H9 (cell line): Measurements from ENCODE around the gene GPR176. TPM values are rescaled to one million over a fixed set of nuclear protein-coding genes. Genes with fewer than 3 reads are reported as not detected.

ENCODE experiments used
- DNase-seq: peaks from one replicate; pipeline ENCODE4 v3.0.0-alpha.2; 2017
- H2AFZ ChIP-seq: one replicate; pipeline ENCODE4 v1.6.1; 2013; ENCODE audit warnings: mild to moderate bottlenecking, low read length, control low read depth, moderate library complexity
- H2AK5ac ChIP-seq: 2 replicates; pipeline ENCODE4 v1.6.1; 2013; ENCODE audit warnings: low read length, control low read depth, mixed read lengths; ENCODE audit not compliant: insufficient read length
- H2BK120ac ChIP-seq: one replicate; pipeline ENCODE4 v1.6.1; 2013; ENCODE audit warnings: low read depth, mild to moderate bottlenecking, low read length, control low read depth, inconsistent platforms; ENCODE audit not compliant: poor library complexity, severe bottlenecking
- H2BK12ac ChIP-seq: 2 replicates; pipeline ENCODE4 v1.6.1; 2013; ENCODE audit warnings: low read length, control low read depth, mixed read lengths, low read depth; ENCODE audit not compliant: insufficient read length
- H2BK15ac ChIP-seq: 2 replicates; pipeline ENCODE4 v1.6.1; 2013; ENCODE audit warnings: low read depth, low read length, control low read depth
- H2BK20ac ChIP-seq: one replicate; pipeline ENCODE4 v1.6.1; 2013; ENCODE audit warnings: low read depth, mild to moderate bottlenecking, low read length, control low read depth, inconsistent platforms; ENCODE audit not compliant: poor library complexity, severe bottlenecking
- H2BK5ac ChIP-seq: 2 replicates; pipeline ENCODE4 v1.6.1; 2013; ENCODE audit warnings: low read length, control low read depth, mixed read lengths; ENCODE audit not compliant: insufficient read length
- H3K14ac ChIP-seq: 2 replicates; pipeline ENCODE4 v1.6.1; 2013; ENCODE audit warnings: low read length, control low read depth; ENCODE audit not compliant: insufficient read depth
- H3K18ac ChIP-seq: 2 replicates; pipeline ENCODE4 v1.6.1; 2013; ENCODE audit warnings: low read depth, mild to moderate bottlenecking, mixed read lengths, low read length, control low read depth; ENCODE audit not compliant: insufficient read length
- H3K23ac ChIP-seq: 2 replicates; pipeline ENCODE4 v1.6.1; 2013; ENCODE audit warnings: low read length, control low read depth, mixed read lengths, low read depth; ENCODE audit not compliant: insufficient read length
- H3K23me2 ChIP-seq: 2 replicates; pipeline ENCODE4 v1.6.1; 2013; ENCODE audit warnings: low read depth, mild to moderate bottlenecking, mixed read lengths, low read length, control low read depth; ENCODE audit not compliant: insufficient read length, poor library complexity, severe bottlenecking
- H3K27ac ChIP-seq: 2 replicates; pipeline ENCODE4 v1.5.1; 2013; ENCODE audit warnings: low read length, control low read depth, mixed read lengths, low read depth; ENCODE audit not compliant: insufficient read length
- H3K27me3 ChIP-seq: 2 replicates; pipeline ENCODE4 v1.6.1; 2013; ENCODE audit warnings: low read length, control low read depth, inconsistent platforms; ENCODE audit not compliant: insufficient read depth
- H3K4ac ChIP-seq: 2 replicates; pipeline ENCODE4 v1.6.1; 2013; ENCODE audit warnings: low read depth, mild to moderate bottlenecking, control low read depth, inconsistent platforms, low read length, moderate library complexity
- H3K4me1 ChIP-seq: 2 replicates; pipeline ENCODE4 v1.6.1; 2013; ENCODE audit warnings: low read length, control low read depth, inconsistent platforms; ENCODE audit not compliant: insufficient read depth
- H3K4me2 ChIP-seq: 2 replicates; pipeline ENCODE4 v1.6.1; 2013; ENCODE audit warnings: low read length, control low read depth, mixed read lengths; ENCODE audit not compliant: insufficient read length, insufficient read depth
- H3K56ac ChIP-seq: 2 replicates; pipeline ENCODE4 v1.6.1; 2013; ENCODE audit warnings: low read depth, mild to moderate bottlenecking, mixed read lengths, low read length, control low read depth; ENCODE audit not compliant: insufficient read length
- H3K79me1 ChIP-seq: 2 replicates; pipeline ENCODE4 v1.6.1; 2013; ENCODE audit warnings: low read depth, mild to moderate bottlenecking, moderate library complexity, low read length, control low read depth, inconsistent platforms; ENCODE audit not compliant: insufficient read depth, poor library complexity, severe bottlenecking
- H3K79me2 ChIP-seq: 2 replicates; pipeline ENCODE4 v1.6.1; 2013; ENCODE audit warnings: low read length, control low read depth, inconsistent platforms; ENCODE audit not compliant: insufficient read depth
- H3K9ac ChIP-seq: 2 replicates; pipeline ENCODE4 v1.6.1; 2013; ENCODE audit warnings: low read length, control low read depth, mixed read lengths; ENCODE audit not compliant: insufficient read length; ENCODE audit errors: extremely low read depth
- H3K9me3 ChIP-seq: one replicate; pipeline ENCODE4 v1.6.1; 2013; ENCODE audit warnings: low read depth, low read length, inconsistent platforms; ENCODE audit not compliant: control insufficient read depth
- H3T11ph ChIP-seq: one replicate; pipeline ENCODE4 v1.6.1; 2013; ENCODE audit warnings: mild to moderate bottlenecking, low read length, control low read depth, inconsistent platforms
- H4K20me1 ChIP-seq: one replicate; pipeline ENCODE4 v1.6.1; 2013; ENCODE audit not compliant: control insufficient read depth, insufficient read length, insufficient read depth
- H4K5ac ChIP-seq: 2 replicates; pipeline ENCODE4 v1.6.1; 2013; ENCODE audit warnings: low read depth, mild to moderate bottlenecking, mixed read lengths, low read length, control low read depth; ENCODE audit not compliant: insufficient read length
- H4K8ac ChIP-seq: replicated peaks from 2 replicates; pipeline ENCODE4 v1.6.1; 2013; ENCODE audit warnings: low read length, control low read depth, mixed read lengths, low read depth; ENCODE audit not compliant: insufficient read length
- H4K91ac ChIP-seq: 2 replicates; pipeline ENCODE4 v1.6.1; 2013; ENCODE audit warnings: low read depth, mild to moderate bottlenecking, moderate library complexity, mixed read lengths, low read length, control low read depth; ENCODE audit not compliant: insufficient read length
- H3K27ac Mint-ChIP-seq, 3 experiments: 2 replicates in 2 of 3; 3 replicates in 1 of 3; pipeline ENCODE4 v1.8.0; 2020 to 2021; ENCODE audit warnings: mixed read lengths in 3 of 3, mild to moderate bottlenecking in 1 of 3, moderate library complexity in 1 of 3
- H3K27me3 Mint-ChIP-seq: 2 replicates; pipeline ENCODE4 v1.8.0; 2021; ENCODE audit warnings: low read depth, mild to moderate bottlenecking, moderate library complexity, mixed read lengths
- H3K36me3 Mint-ChIP-seq, 3 experiments: 2 replicates in 2 of 3; 3 replicates in 1 of 3; pipeline ENCODE4 v1.8.0; 2020 to 2021; ENCODE audit warnings: low read depth in 3 of 3, mixed read lengths in 3 of 3; ENCODE audit not compliant: insufficient read depth in 1 of 3
- H3K4me1 Mint-ChIP-seq, 2 experiments: 2 replicates each; pipeline ENCODE4 v1.8.0; 2020; ENCODE audit warnings: mixed read lengths in 2 of 2
- H3K4me3 Mint-ChIP-seq, 2 experiments: 2 replicates in 1 of 2; 3 replicates in 1 of 2; pipeline ENCODE4 v1.8.0; 2020 to 2021; ENCODE audit warnings: mild to moderate bottlenecking in 2 of 2, mixed read lengths in 2 of 2, moderate library complexity in 1 of 2
- H3K9me3 Mint-ChIP-seq, 2 experiments: 2 replicates in 1 of 2; 3 replicates in 1 of 2; pipeline ENCODE4 v1.8.0; 2020; ENCODE audit warnings: mild to moderate bottlenecking in 2 of 2, mixed read lengths in 2 of 2, moderate library complexity in 1 of 2
- CTCF ChIP-seq: fragments of 200-600 bp; sonication (generic); conservative IDR thresholded peaks from 3 replicates; pipeline ENCODE4 v1.8.0; 2021; ENCODE audit warnings: antibody characterized with exemption, mild to moderate bottlenecking
- WGBS: extraction: QIAGEN DNeasy Blood & Tissue Kit; methylation state at CpG from one replicate; pipeline ENCODE4 v1.1.7; 2013; ENCODE audit warnings: missing lambda C conversion rate, low lambda C conversion rate, mixed read lengths; ENCODE audit not compliant: insufficient read length; ENCODE audit errors: extremely low coverage; 5-methylcytosine and 5-hydroxymethylcytosine counted together
- total RNA-seq: library from RNA; stranded (reverse); gene quantifications from 2 replicates; pipeline ENCODE4 v1.2.1, GENCODE V29; 2021

The GPR176 gene
- total RNA-seq, 1 experiment from 2014 or later: 132 TPM

- Histone ChIP-seq H4K20me1 (no peaks in the 10 kb centered on the region), H3K27me3 (no peaks in the 10 kb centered on the region), H3K9ac (no peak overlapping the region), H2BK20ac (no peak overlapping the region), H3K79me2 (0 out of 2 replicates have a peak, but pooled peaks cover 2% of the 10 kb centered on the region), H3K4me2 (no peak overlapping the region), H3K4me1 (no peaks in the 10 kb centered on the region), H2AK5ac (no peak overlapping the region), H4K8ac (no peak overlapping the region), H3K27ac (no peak overlapping the region), H3K79me1 (no peaks in the 10 kb centered on the region), H3T11ph (no peak overlapping the region), H2AFZ (no peak overlapping the region), H3K4ac (no peak overlapping the region), H2BK120ac (no peak overlapping the region), H3K18ac (no peak overlapping the region), H3K9me3 (no peaks in the 10 kb centered on the region), H3K56ac (no peak overlapping the region), H3K23ac (no peak overlapping the region), H2BK12ac (no peak overlapping the region), H4K5ac (no peak overlapping the region), H2BK5ac (no peak overlapping the region), H3K23me2 (no peaks in the 10 kb centered on the region), H3K14ac (no peak overlapping the region), H4K91ac (no peak overlapping the region), H2BK15ac (no peak overlapping the region)
- peaks cover 0 to 6% of the 10 kb centered on the region in 2 experiments; a peak in 1 of 4 replicates for H3K4me1 Mint-ChIP-seq
- peaks cover 37 to 74% (median 60%) of the 10 kb centered on the region in 3 experiments for H3K36me3 Mint-ChIP-seq
- no peak overlapping the region for H3K27ac Mint-ChIP-seq
- no peaks in the 10 kb centered on the region for H3K27me3 Mint-ChIP-seq
- WGBS: 100% methylated on average over 1 of the region's 2 CpGs
- H3K9me3 Mint-ChIP-seq: no peaks in the 10 kb centered on the region
- TF ChIP-seq CTCF: no peak
- DNase-seq: no peak
- H3K4me3 Mint-ChIP-seq: no peak overlapping the region
Observed at GRCh38 chr15:39966521-39966920, 46.5 kb upstream of the GPR176 start.
